Sciatic nerve (tissue), 2 donors: ENCODE data around the gene TICAM1. TPM values are rescaled to one million over a fixed set of nuclear protein-coding genes. Genes with fewer than 3 reads are reported as not detected.
"Not testable (repeated sequence)": the region's sequence is repeated elsewhere in the genome, so short reads cannot be mapped to it uniquely, and the experiment has no call there.

ENCODE experiments used
- ATAC-seq: fragments of 200-7000 bp; cut with Tn5 transposase; one replicate; pipeline ENCODE4 v1.9.1; 2020; ENCODE audit warnings: mild to moderate bottlenecking, moderate library complexity
- DNase-seq: peaks from one replicate; pipeline ENCODE4 v3.0.0-alpha.2; 2020; ENCODE audit warnings: low spot score
- intact Hi-C: fragments of 100-400 bp; cut with DNase I; formaldehyde crosslinking; loops from one replicate; pipeline ENCODE4 v1.14.2; 2022
- total RNA-seq: library from RNA; stranded (reverse); fragmentation: NEBNext Ultra II Directional; extraction: Animal tissue kit (Norgen Biotek cat#: 25700); gene quantifications from one replicate; pipeline ENCODE4 v1.2.1, GENCODE V29; 2021
- donor health status: DM: no; HTN: no; CAD: no.
- donor health status: DM: no; HTN: no; CAD: no.

Gene TICAM1
- total RNA-seq, 1 donor from 2014 or later, result 10.8 TPM

DNA sequence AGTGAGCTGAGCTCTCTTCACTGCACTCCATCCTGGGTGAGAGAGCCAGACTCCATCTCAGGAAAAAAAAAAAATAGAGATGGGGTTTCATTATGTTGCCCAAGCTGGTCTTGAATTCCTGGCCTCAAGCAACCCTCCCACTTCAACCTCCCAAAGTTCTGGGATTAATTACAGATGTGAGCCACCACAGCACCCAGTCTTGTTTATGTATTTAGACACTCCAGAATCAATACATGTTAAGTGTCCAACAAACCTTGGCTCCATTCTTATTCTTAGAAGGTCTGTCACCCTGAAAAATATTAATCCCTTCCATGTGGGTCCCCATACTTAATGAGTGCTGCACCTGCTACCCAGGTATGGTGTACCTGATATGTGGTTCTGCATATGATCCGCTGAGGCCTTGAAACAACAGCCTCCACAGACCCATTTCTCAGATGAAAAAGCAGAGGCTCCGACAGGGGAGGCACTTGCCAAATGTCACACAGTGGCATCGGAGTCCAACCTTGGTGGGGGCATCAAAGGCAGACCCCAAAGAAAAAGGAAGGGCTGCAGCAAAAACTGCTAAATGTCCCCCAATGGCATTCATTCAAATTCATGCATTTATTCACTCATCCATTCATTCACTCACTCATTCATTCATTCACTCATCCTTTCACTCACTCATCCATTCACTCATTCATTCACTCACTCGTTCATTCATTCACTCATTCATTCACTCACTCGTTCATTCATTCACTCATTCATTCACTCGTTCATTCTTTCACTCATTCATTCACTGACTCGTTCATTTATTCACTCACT, 16.7 kb downstream of the TICAM1 start:
- DNase-seq (no peak), ATAC-seq (no peak)
- intact Hi-C loops, result loop anchor here (10.0 kb wide), 1 partner anchor 100 kb away; no protein-coding TSS in a partner anchor

DNA sequence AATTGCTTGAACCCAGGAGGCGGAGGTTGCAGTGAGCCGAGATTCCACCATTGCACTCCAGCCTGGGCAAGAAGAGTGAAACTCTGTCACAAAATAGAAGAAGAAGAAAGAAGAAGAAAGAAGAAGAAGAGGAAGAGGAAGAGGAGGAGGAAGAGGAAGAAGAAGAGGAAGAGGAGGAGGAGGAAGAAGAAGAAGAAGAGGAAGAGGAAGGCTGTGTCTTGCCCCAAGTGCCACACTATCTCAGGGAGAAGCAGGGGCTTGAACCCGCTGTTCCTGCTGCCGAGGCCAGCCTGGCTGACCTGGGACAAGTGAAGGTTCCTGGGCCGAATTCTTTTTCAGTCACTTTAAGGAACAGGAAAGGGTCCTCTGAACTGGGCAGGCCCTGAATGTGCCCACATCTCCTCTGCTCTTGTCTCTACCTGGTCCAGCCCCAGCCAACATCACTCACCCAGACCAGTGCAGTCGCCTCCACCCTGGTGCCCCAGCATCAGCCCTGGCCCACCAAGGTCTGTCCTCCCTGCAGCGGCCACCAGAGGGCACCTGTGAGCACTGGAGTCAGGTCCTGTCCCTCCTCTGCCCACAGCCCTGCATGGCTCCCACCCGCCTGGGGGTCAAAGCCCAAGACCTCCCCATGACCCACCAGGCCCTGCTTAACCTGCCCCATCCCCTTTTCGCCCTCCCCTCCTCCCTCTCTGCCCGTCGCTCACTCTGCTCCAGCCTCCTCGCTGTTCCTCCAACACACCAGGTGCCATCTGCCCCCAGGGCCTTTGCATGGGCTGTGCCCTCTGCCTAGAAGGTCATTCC, 20.0 kb downstream of the TICAM1 start:
- ATAC-seq (peak; percentile 37), DNase-seq (peak; percentile 91)
- intact Hi-C loops, result loop anchor here (10.0 kb wide), 1 partner anchor 103 kb away; no protein-coding TSS in a partner anchor

DNA sequence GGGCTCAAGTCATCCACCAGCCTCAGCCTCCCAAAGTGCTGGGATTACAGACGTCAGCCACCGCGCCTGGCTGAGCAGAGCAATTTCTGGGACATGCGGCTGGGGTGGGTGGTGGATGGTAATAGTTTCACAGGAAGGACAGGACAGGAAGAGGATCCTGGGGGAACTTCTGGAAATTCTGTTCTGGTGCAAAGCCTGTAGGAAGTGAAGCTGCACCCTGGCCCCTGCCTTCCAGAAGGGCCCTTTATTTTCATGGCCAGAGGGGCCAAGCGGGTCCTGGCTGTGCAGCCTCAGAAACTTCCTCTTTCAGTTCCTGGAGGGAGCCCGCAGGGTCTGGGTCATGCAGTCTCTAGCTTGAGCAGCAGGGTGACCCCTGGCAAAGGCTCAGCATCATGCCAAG, 24.3 kb downstream of the TICAM1 start:
- intact Hi-C loops, result no loop called here
- DNase-seq (peak; percentile 68), ATAC-seq (peak; percentile 69)

DNA sequence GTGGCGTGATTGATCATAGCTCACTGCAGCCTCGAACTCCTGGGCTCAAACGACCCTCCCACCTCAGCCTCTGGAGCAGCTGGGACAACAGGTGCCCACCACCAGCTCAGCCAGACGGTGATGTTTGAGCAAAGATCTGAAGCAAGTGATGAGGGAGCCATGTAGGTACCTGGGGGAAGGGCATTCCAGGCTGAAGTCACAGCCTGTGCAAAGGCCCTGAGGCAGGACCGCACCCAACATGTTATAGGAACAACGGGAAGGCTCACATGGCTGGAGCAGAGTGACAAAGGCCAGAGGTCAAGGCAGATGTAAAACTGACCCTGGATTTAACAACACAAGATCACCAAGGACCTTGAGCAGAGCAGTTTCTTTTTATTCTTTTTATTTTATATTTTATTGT, 25.1 kb downstream of the TICAM1 start:
- ATAC-seq (no peak), DNase-seq (no peak)
- intact Hi-C loops, result no loop called here

DNA sequence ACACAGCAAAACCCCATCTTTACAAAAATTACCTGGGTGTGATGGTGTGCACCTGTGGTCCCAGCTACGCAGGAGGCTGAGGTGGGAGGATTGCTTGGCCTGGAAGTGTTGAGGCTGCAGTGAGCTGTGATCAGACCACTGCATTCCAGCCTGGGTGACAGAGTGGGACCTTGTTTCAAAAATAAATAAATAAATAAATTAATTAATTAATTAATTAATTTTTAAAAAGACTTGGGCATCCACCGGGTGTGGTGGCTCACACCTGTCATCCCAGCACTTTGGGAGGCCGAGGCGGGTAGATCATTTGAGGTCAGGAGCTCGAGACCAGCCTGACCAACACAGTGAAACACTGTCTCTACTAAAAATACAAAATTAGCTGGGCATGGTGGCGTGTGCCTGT, 26.4 kb downstream of the TICAM1 start:
- DNase-seq, intact Hi-C loops, ATAC-seq: not testable (repeated sequence)

DNA sequence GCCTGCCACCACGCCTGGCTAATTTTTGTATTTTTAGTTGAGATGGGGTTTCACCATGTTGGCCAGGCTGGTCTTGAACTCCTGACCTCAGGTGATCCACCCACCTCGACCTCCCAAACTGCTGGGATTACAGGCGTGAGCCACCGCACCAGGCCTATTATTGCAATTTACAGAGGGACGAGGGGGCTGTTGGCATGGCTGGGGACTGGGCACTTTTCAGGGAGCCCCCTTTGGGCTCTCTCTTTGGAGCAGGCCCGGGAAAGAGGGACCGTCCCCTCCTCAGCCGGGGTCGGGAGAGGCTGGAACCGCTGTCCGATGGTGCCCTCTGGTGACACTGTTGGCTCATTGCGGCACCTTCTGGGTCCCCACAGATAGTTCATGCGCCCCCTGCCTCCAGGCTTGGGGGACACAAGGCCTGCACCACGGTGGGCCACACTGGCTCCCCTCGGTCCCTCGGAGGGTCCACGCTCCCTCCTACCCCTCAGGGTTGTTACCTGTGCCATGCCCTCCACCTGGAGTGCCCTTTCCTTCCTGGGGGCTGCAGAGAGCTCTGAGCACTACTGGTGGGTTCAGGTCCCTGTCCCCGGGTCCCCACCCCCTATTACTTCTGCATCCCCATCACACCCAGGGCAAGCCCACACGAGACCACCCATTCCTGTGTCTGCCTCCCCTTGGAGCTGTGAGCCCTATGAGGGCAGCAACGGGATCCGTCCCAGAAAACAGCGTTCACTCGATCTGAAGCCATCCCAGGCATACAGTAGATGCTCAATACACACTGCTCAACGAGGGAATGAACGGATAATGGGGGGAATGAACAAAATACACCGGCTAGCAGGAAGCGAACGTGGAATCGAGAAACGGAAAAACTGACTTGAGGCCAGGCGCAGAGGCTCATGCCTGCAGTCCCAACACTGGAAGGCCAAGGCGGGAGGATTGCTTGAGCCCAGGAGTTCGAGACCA, 27.5 kb downstream of the TICAM1 start:
- DNase-seq (peak; percentile 73), ATAC-seq (peak; percentile 43)
- intact Hi-C loops, result no loop called here

DNA sequence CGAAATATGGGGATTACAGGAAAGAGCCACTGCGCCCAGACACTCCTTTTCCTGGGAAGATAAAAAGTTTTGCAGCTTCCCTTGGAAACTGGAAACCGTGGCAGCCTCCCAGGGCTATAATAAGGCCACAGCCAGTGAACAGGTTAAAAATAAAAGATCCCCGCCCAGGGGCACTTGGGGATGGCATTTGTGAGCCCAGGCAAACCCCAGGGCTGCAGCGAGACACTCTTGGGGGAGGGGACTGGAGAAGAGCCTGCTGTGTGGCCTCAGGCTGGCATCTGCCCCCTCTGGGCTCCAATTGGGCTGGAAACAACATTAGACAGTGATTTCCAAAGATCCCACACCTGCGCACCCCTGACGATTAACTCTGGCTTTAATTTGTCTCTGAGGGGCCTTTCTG, 28.8 kb downstream of the TICAM1 start:
- intact Hi-C loops, result no loop called here

DNA sequence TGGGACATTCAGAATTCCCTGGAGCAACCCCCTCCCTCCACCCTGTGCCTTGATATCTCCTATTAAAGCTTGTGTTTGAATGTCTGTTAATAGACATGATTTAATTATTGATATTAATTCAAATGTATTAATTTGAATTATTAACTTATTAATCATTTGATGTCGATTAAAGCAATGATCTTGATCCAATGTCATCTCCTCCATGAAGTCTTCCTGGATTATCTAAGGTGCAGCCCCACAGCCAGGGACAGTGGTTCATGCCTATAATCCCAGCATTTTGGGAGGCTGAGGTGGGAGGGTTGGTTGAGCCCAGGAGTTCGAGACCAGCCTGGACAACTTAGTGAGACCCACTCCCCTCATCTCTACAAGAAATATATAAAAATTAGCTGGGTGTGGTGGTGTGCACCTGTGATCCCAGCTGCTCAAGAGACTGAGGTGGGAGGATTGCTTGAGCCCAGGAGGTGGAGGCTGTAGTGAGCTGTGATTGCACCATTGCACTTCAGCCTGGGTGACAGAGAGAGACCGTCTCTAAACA, 30.4 kb downstream of the TICAM1 start:
- intact Hi-C loops, result no loop called here
- DNase-seq, result no peak

More for the DNA sequence above, 28.8 kb downstream of the TICAM1 start:
- DNase-seq (no peak), ATAC-seq (no peak)

DNA sequence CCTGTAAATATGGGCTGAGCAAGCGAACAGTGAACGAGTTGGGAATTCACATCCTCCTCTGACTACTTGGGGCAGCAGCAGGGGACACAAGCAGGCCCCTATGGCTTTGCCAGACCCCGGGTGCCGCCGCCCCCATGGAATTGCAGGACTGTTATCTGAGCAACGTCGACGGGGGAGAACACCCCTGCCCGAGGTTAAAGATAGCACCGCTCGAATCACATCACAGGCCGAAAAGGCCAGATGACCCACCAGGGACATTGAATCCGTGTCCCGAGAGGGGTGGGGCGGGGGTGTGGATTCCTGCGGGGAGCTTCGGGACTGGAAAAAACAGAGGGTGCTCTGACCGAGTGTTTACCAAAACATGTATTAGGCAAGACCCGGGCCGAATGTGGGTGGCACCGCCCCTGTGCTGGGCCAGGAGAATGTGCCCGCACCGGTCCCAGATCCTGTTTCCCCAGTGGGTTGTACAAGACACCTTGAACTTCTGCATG, 30.9 kb downstream of the TICAM1 start:
- ATAC-seq, result no peak
- intact Hi-C loops, result no loop called here
- DNase-seq, result no peak

More for the DNA sequence above, 30.4 kb downstream of the TICAM1 start:
- no peak for ATAC-seq

DNA sequence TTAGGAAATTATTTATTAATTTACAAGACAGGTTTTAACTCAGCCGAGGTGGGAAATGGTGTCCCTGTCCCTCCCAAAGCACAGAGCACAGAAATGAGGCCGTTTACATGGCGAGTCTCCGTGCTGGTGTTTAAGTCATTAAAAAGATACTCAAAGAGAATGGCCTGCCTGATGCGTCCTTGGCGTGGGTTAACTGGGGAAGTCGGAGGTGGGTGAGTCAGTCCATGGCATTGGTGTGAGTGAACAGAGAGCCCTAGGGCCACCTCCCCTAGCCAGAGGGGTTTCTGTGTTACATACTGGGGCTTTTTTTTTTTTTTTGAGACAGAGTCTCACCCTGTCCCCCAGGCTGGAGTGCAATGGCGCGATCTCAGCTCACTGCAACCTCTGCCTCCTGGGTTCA, 36.1 kb downstream of the TICAM1 start:
- DNase-seq (no peak), ATAC-seq (no peak)
- intact Hi-C loops, result loop anchor here (10.0 kb wide), 1 partner anchor 61 kb away; no protein-coding TSS in a partner anchor

DNA sequence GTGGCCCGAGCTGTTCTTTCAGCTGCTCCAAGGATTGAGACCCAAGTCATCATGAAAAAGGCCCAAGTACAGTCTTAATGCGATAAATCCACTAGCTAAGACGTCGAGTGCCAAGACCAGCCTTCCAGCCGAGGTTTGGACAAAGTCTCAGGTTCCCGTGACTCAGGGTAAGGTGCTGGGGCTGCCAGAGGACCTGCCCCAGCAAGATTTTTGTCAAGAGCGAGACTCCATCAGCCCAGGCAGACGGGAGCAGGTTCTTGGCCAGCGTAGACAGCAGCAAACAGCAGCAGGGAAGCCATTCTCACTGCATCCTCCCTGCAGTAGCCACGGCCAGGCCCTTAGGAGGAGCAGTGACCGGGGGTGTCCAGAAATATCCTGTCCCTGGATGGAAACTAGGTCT, 36.5 kb downstream of the TICAM1 start:
- intact Hi-C loops, result loop anchor here (10.0 kb wide), 1 partner anchor 60 kb away; no protein-coding TSS in a partner anchor
- ATAC-seq (no peak), DNase-seq (no peak)

DNA sequence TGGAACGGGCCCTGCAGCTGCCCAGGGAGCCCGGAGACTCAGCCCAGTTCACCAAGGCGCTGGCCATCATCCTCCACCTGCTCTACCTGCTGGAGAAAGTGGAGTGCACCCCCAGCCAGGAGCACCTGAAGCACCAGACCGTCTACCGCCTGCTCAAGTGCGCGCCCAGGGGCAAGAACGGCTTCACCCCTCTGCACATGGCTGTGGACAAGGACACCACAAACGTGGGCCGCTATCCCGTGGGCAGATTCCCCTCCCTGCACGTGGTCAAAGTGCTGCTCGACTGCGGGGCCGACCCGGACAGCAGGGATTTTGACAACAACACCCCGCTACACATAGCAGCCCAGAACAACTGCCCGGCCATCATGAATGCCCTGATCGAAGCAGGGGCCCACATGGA, 38.2 kb downstream of the TICAM1 start:
- not testable (repeated sequence) for DNase-seq, ATAC-seq
- intact Hi-C loops, result loop anchor here (10.0 kb wide), 1 partner anchor 58 kb away; no protein-coding TSS in a partner anchor

DNA sequence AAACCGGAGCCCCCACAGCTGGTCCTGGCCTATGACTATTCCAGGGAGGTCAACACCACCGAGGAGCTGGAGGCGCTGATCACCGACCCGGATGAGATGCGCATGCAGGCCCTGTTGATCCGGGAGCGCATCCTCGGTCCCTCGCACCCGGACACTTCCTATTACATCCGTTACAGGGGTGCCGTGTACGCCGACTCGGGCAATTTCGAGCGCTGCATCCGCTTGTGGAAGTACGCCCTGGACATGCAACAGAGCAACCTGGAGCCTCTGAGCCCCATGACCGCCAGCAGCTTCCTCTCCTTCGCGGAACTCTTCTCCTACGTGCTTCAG, 38.7 kb downstream of the TICAM1 start:
- intact Hi-C loops, result loop anchor here (10.0 kb wide), 1 partner anchor 58 kb away; no protein-coding TSS in a partner anchor
- not testable (repeated sequence) for DNase-seq, ATAC-seq

DNA sequence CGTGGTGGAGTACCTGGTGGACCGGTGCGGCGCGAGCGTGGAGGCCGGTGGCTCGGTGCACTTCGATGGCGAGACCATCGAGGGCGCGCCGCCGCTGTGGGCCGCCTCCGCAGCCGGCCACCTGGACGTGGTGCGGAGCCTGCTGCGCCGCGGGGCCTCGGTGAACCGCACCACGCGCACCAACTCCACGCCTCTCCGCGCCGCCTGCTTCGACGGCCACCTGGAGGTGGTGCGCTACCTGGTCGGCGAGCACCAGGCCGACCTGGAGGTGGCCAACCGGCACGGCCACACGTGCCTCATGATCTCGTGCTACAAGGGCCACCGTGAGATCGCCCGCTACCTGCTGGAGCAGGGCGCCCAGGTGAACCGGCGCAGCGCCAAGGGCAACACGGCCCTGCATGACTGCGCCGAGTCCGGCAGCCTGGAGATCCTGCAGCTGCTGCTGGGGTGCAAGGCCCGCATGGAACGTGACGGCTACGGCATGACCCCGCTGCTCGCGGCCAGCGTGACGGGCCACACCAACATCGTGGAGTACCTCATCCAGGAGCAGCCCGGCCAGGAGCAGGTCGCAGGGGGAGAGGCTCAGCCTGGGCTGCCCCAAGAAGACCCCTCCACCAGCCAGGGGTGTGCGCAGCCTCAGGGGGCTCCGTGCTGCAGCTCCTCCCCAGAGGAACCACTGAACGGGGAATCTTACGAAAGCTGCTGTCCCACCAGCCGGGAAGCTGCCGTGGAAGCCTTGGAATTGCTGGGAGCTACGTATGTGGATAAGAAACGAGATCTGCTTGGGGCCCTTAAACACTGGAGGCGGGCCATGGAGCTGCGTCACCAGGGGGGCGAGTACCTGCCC, 39.3 kb downstream of the TICAM1 start:
- DNase-seq, result peak; percentile 68
- not testable (repeated sequence) for ATAC-seq
- intact Hi-C loops, result loop anchor here (10.0 kb wide), 1 partner anchor 57 kb away; no protein-coding TSS in a partner anchor

DNA sequence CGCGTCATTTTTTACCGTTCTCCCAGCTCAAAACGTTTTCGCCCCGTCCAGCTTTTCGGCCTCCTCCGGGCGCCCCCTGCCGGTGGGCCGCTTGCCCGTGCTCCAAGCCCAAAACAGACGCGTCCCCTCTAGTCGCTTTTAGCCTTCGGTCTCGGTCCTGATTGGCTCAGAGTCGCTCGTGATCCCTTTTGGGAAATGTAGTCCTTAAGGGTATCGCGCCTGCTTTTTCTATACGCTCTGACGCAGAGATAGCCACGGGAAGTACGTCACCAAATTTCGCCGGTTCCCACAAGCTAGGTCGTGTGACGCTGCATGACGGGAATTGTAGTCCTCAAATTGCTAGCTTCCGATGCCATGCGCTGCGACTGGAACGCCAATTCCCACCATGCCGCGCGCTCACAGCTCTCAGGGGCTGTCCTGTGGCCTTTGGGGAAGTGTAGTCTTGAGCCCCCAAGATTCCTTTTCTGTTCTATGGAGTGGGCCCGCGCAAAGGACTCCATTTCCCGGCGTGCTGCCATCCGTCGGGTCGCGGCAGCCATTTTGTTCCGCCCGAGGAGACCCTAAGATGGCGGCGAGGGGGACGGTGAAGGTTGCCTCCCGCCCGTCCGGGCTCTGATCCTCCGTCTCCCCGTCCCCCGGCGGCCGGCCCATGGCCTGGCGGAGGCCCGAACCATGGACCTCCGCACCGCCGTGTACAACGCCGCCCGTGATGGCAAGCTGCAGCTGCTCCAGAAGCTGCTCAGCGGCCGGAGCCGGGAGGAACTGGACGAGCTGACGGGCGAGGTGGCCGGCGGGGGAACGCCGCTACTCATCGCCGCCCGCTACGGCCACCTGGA, 40.1 kb downstream of the TICAM1 start, which contains the start of gene FEM1A:
FEM1A (plus strand) TSS at position 552 of the 836 bp plus-strand sequence; CDS start at position 673, 121 bp downstream.
- DNase-seq, result peak; percentile 99
- ATAC-seq, result peak; percentile 99
- intact Hi-C loops, result loop anchor here (10.0 kb wide), 1 partner anchor 57 kb away; no protein-coding TSS in a partner anchor

DNA sequence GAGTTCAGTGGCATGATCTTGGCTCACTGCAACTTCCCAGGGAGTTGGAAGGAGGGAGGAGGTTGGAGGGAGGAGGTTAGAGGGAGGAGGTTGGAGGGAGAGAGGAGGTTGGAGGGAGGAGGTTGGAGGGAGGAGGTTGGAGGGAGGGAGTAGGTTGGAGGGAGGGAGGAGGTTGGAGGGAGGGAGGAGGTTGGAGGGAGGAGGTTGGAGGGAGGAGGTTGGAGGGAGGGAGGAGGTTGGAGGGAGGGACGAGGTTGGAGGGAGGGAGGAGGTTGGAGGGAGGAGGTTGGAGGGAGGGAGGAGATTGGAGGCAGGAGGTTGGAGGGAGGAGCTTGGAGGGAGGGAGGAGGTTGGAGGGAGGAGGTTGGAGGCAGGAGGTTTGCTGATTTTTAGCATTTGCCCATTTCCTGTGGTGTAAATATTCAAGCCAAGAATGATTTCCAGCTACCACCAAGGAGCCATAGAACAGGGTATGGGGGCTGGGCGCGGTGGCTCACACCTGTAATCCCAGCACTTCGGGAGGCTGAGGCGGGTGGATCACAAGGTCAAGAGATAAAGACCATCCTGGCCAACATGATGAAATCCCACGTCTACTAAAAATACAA, 45.0 kb downstream of the TICAM1 start:
- DNase-seq, ATAC-seq, intact Hi-C loops: not testable (repeated sequence)
